Neuronal stem cell (in vitro differentiated cells): ENCODE data around the gene VOPP1.
"Not testable (repeated sequence)": the region's sequence is repeated elsewhere in the genome, so short reads cannot be mapped to it uniquely, and the experiment has no call there.

ENCODE experiments used
- DNase-seq: peaks from one replicate; pipeline ENCODE4 v3.0.0-alpha.2; 2013; ENCODE audit warnings: low spot score
- H2AFZ ChIP-seq: one replicate; pipeline ENCODE4 v1.6.1; 2013; ENCODE audit warnings: mild to moderate bottlenecking, low read length, inconsistent platforms
- H2AK5ac ChIP-seq: 2 replicates; pipeline ENCODE4 v1.6.1; 2013; ENCODE audit warnings: low read depth, mild to moderate bottlenecking, inconsistent platforms, low read length, moderate library complexity, mixed read lengths
- H2BK120ac ChIP-seq: 2 replicates; pipeline ENCODE4 v1.6.1; 2013; ENCODE audit warnings: low read depth, mild to moderate bottlenecking, inconsistent platforms, low read length, moderate library complexity, mixed read lengths
- H2BK12ac ChIP-seq: one replicate; pipeline ENCODE4 v1.6.1; 2013; ENCODE audit warnings: low read length, inconsistent platforms
- H2BK15ac ChIP-seq: 2 replicates; pipeline ENCODE4 v1.6.1; 2013; ENCODE audit warnings: mild to moderate bottlenecking, low read length, inconsistent platforms, mixed read lengths
- H2BK5ac ChIP-seq: one replicate; pipeline ENCODE4 v1.6.1; 2013; ENCODE audit warnings: inconsistent platforms, mild to moderate bottlenecking, low read length, moderate library complexity
- H3K14ac ChIP-seq: one replicate; pipeline ENCODE4 v1.6.1; 2013; ENCODE audit warnings: low read length, inconsistent platforms
- H3K18ac ChIP-seq: 2 replicates; pipeline ENCODE4 v1.6.1; 2013; ENCODE audit warnings: low read length, inconsistent platforms
- H3K23ac ChIP-seq: 2 replicates; pipeline ENCODE4 v1.6.1; 2013; ENCODE audit warnings: low read depth, mild to moderate bottlenecking, mixed read lengths, low read length, inconsistent platforms; ENCODE audit not compliant: poor library complexity
- H3K27ac ChIP-seq: replicated peaks from 3 replicates; pipeline ENCODE4 v1.5.1; 2013; ENCODE audit warnings: low read length, inconsistent platforms
- H3K27me3 ChIP-seq, 3 experiments: 2 replicates each; pipeline ENCODE4 v1.6.1; 2013; ENCODE audit warnings: low read length in 3 of 3, mild to moderate bottlenecking in 2 of 3, inconsistent platforms in 1 of 3, low read depth in 1 of 3, mixed read lengths in 1 of 3, moderate library complexity in 1 of 3; ENCODE audit not compliant: control insufficient read depth in 3 of 3, insufficient read depth in 3 of 3
- H3K36me3 ChIP-seq, 2 donors: replicated peaks in 1 of 2; 2 replicates each; pipeline ENCODE4 v1.6.1; 2013; ENCODE audit warnings: low read length in 2 of 2; ENCODE audit not compliant: control insufficient read depth in 2 of 2, insufficient read depth in 2 of 2
- H3K4ac ChIP-seq: 2 replicates; pipeline ENCODE4 v1.6.1; 2013; ENCODE audit warnings: inconsistent platforms, mild to moderate bottlenecking, low read length, moderate library complexity
- H3K4me1 ChIP-seq, 2 donors: 1 replicate in 1 of 2; 2 replicates in 1 of 2; pipeline ENCODE4 v1.6.1; 2013; ENCODE audit warnings: low read length in 2 of 2, low read depth in 1 of 2; ENCODE audit not compliant: control insufficient read depth in 2 of 2, insufficient read depth in 1 of 2
- H3K4me2 ChIP-seq: one replicate; pipeline ENCODE4 v1.6.1; 2013; ENCODE audit warnings: mild to moderate bottlenecking, low read length, inconsistent platforms; ENCODE audit not compliant: insufficient read depth, poor library complexity, severe bottlenecking
- H3K4me3 ChIP-seq, 2 donors: 2 replicates each; pipeline ENCODE4 v1.5.1; 2013; ENCODE audit warnings: low read length in 2 of 2, mild to moderate bottlenecking in 2 of 2, inconsistent platforms in 1 of 2, moderate library complexity in 1 of 2
- H3K79me1 ChIP-seq: one replicate; pipeline ENCODE4 v1.6.1; 2013; ENCODE audit warnings: low read depth, mild to moderate bottlenecking, inconsistent platforms, low read length, moderate library complexity
- H3K9ac ChIP-seq: one replicate; pipeline ENCODE4 v1.6.1; 2013; ENCODE audit warnings: mild to moderate bottlenecking, low read depth, low read length, inconsistent platforms; ENCODE audit not compliant: poor library complexity
- H3K9me3 ChIP-seq, 2 donors: replicated peaks in 1 of 2; 2 replicates each; pipeline versions ENCODE3 to v1.6.1; 2013; ENCODE audit warnings: low read length in 2 of 2, mild to moderate bottlenecking in 2 of 2, inconsistent platforms in 1 of 2, low read depth in 1 of 2, mixed read lengths in 1 of 2, moderate library complexity in 1 of 2; ENCODE audit not compliant: control insufficient read depth in 2 of 2, insufficient read depth in 1 of 2
- H4K8ac ChIP-seq: one replicate; pipeline ENCODE4 v1.6.1; 2013; ENCODE audit warnings: low read depth, mild to moderate bottlenecking, inconsistent platforms, low read length, moderate library complexity
- H4K91ac ChIP-seq: one replicate; pipeline ENCODE4 v1.6.1; 2013; ENCODE audit warnings: low read length, low read depth, mild to moderate bottlenecking, inconsistent platforms; ENCODE audit not compliant: poor library complexity
- WGBS, 2 donors: extraction: QIAGEN DNeasy Blood & Tissue Kit; methylation state at CpG; one replicate each; pipeline ENCODE4 v1.1.7; 2013; ENCODE audit warnings: missing lambda C conversion rate in 2 of 2, mixed read lengths in 1 of 2; ENCODE audit not compliant: insufficient read length in 2 of 2, insufficient replicate concordance in 1 of 2; ENCODE audit errors: extremely low coverage in 2 of 2; 5-methylcytosine and 5-hydroxymethylcytosine counted together

Gene VOPP1

DNA sequence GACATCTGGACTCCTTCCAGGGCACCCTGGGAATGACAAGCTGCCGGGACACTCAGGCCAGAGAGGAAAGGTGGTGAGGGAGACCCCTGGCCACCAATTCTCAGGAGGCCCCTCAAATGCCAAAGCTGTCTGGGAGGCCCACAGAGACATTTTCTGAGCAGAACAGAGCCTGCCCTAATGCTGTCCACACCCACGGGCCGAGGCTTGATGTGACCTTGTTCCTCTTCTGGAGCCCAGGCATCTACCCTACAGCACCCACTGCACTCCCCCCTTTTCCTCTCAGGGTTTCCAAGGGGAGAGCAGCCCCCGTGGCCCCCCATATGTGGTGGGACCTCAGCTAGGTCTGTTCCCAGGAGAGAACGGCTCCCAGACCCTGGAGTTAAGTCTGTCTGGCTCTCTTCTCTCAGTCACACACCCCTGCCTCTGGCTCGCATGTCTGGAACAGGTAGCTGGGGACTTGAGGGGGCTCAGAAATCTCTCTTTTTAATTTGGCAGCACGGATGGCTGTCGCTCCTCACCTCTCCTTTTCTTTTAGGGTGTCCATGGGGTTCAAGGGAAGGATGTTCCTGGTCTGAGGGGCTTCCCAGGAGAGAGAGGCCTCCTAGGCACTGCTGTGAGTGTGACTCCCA, 16.8 kb upstream of the VOPP1 start:
- WGBS, 2 donors = no CpG with 5 or more reads among the region's 8 CpGs
- DNase-seq = no peak
- H4K91ac ChIP-seq = no peak overlapping the region
- peaks cover 0 to 2% of the 10 kb centered on the region in 2 donors for H3K4me1 ChIP-seq
- no peak overlapping the region for H2AFZ ChIP-seq
- no peak overlapping the region for H4K8ac ChIP-seq
- no peaks in the 10 kb centered on the region for H3K79me1 ChIP-seq
- H3K4ac ChIP-seq = no peak overlapping the region
- H3K18ac ChIP-seq = peak overlapping the region; percentile 48
- H3K36me3 ChIP-seq = no peaks in the 10 kb centered on the region
- H2BK15ac ChIP-seq = no peak overlapping the region
- H3K9ac ChIP-seq = no peak overlapping the region
- H3K9me3 ChIP-seq = peaks cover 0 to 2% of the 10 kb centered on the region in 2 donors
- H2BK120ac ChIP-seq = no peak overlapping the region
- H3K27ac ChIP-seq = no peak overlapping the region
- H3K23ac ChIP-seq = no peak overlapping the region
- H3K4me3 ChIP-seq = no peak overlapping the region
- H3K14ac ChIP-seq = peak overlapping the region; percentile 71
- no peak overlapping the region for H3K4me2 ChIP-seq
- H2AK5ac ChIP-seq = peak overlapping the region; percentile 63
- no peak overlapping the region for H2BK5ac ChIP-seq
- H3K27me3 ChIP-seq = peaks cover 0 to 8% (median 0%) of the 10 kb centered on the region in 3 experiments
- H2BK12ac ChIP-seq = no peak overlapping the region

DNA sequence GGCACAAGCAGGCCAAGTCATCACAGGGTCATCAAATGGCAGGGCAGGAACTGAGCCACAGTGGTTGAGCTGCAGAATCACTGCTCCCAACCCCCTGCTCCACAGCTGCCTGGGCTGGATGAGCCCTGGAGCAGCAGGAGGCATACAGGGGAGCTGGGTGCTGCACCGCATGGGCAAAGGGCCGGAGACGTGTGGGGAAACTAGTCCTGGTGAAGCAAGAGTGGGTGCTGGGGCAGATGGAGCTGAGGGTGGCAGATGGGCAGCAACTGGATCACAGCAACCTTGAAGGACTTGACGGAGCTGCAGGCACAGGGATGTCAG, 16.0 kb upstream of the VOPP1 start:
- Histone ChIP-seq H3K23ac (no peak overlapping the region), H3K14ac (no peak overlapping the region), H4K91ac (no peak overlapping the region), H2AK5ac (no peak overlapping the region), H3K9me3 (peaks cover 0 to under 1% of the 10 kb centered on the region in 2 donors), H4K8ac (no peak overlapping the region), H3K79me1 (no peaks in the 10 kb centered on the region), H3K4me2 (no peak overlapping the region), H2BK5ac (no peak overlapping the region), H3K18ac (peak overlapping the region; percentile 1), H2BK15ac (no peak overlapping the region), H3K4ac (no peak overlapping the region), H3K4me1 (peaks cover 0 to 1% of the 10 kb centered on the region in 2 donors), H3K9ac (no peak overlapping the region), H2AFZ (no peak overlapping the region), H3K4me3 (peak overlapping the region in 1 of 2 donors; percentile 42), H3K27me3 (peaks cover 0 to 8% (median 0%) of the 10 kb centered on the region in 3 experiments), H3K27ac (no peak overlapping the region), H2BK120ac (no peak overlapping the region), H2BK12ac (no peak overlapping the region), H3K36me3 (no peaks in the 10 kb centered on the region)
- no peak for DNase-seq
- WGBS, 2 donors = no CpG with 5 or more reads among the region's 4 CpGs

DNA sequence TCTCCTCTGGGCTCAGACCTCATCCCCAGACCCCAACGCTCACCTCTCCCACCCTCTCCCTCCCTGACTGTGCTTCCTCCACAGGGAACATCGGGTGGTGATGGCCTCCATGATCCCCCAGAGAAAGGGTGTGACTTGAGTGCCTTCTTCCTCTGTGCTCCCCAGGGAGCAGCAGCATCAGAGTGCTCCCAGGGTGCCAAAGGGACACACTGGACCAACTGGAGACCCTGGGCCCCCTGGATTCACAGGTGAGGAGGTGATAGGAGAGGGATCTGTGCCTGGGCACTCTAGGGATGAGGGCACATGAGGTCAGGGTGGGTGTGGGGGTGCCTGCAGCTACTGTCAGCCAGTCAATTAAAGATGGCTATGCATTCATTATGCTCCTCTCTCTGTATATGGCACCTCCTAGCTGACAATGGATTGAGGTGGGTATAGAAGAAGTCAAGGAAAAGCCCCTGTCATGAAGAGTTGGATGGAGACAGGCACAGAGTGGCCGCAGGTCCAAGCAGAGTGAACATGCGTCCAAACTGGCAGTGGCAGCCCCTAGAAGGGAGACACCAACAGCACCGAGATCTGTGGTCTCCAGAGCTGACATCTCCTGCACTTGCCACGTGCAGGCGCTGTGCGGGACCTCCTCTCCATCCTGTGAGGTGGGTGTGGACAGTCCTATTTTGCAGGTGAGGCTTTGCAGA, 15.5 kb upstream of the VOPP1 start:
- H4K8ac ChIP-seq = no peak overlapping the region
- H3K14ac ChIP-seq = no peak overlapping the region
- no peak overlapping the region for H3K4ac ChIP-seq
- no peak overlapping the region for H2BK120ac ChIP-seq
- H3K4me2 ChIP-seq = no peak overlapping the region
- H3K4me3 ChIP-seq = peak overlapping the region in 1 of 2 donors; percentile 42
- no peak overlapping the region for H2BK5ac ChIP-seq
- no peaks in the 10 kb centered on the region for H3K4me1 ChIP-seq
- peaks cover 0 to 2% of the 10 kb centered on the region in 2 donors for H3K9me3 ChIP-seq
- no peak overlapping the region for H2BK12ac ChIP-seq
- peaks cover 0 to 8% (median 0%) of the 10 kb centered on the region in 3 experiments for H3K27me3 ChIP-seq
- no peak overlapping the region for H2AFZ ChIP-seq
- peak overlapping the region; percentile 80 for H3K23ac ChIP-seq
- H3K79me1 ChIP-seq = no peaks in the 10 kb centered on the region
- no peak overlapping the region for H2AK5ac ChIP-seq
- no peak overlapping the region for H2BK15ac ChIP-seq
- DNase-seq = no peak
- H4K91ac ChIP-seq = no peak overlapping the region
- peak overlapping the region; percentile 38 for H3K18ac ChIP-seq
- H3K27ac ChIP-seq = no peak overlapping the region
- WGBS, 2 donors = no CpG with 5 or more reads among the region's 8 CpGs
- H3K9ac ChIP-seq = no peak overlapping the region
- no peaks in the 10 kb centered on the region for H3K36me3 ChIP-seq

DNA sequence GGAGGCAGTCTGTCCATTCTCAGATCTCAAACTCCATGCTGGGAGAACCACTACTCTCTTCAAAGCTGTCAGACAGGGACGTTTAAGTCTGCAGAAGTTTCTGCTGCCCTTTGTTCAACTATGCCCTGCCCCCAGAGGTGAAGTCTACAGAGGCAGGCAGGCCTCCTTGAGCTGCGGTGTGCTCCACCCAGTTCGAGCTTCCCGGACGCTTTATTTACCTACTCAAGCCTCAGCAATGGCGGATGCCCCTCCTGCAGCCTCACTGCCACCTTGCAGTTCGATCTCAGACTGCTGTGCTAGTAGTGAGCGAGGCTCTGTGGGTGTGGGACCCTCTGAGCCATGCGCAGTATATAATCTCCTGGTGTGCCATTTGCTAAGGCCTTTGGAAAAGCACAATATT, 10.4 kb upstream of the VOPP1 start:
- not testable (repeated sequence) for H3K27me3 ChIP-seq, H3K4me3 ChIP-seq, H4K91ac ChIP-seq, H2AK5ac ChIP-seq, H3K36me3 ChIP-seq, H2AFZ ChIP-seq, H3K4me1 ChIP-seq, H3K79me1 ChIP-seq, H2BK15ac ChIP-seq, H3K4me2 ChIP-seq, H3K27ac ChIP-seq, H2BK120ac ChIP-seq, H3K4ac ChIP-seq, DNase-seq, H3K9me3 ChIP-seq, H4K8ac ChIP-seq, H3K14ac ChIP-seq, H2BK12ac ChIP-seq, H3K9ac ChIP-seq, H3K18ac ChIP-seq, H3K23ac ChIP-seq, H2BK5ac ChIP-seq
- WGBS, 2 donors = no CpG with 5 or more reads among the region's 9 CpGs
